B cell (primary cell): ENCODE data around the gene ANP32D. TPM values are rescaled to one million over a fixed set of nuclear protein-coding genes. Genes with fewer than 3 reads are reported as not detected.
"Not testable (repeated sequence)": the region's sequence is repeated elsewhere in the genome, so short reads cannot be mapped to it uniquely, and the experiment has no call there.

ENCODE experiments used
- ATAC-seq: fragments of 200-7000 bp; cut with Tn5 transposase; one replicate; pipeline ENCODE4 v1.10.0; 2021; ENCODE audit warnings: low read depth, mild to moderate bottlenecking, moderate number of reproducible peaks, moderate library complexity
- CTCF ChIA-PET: fragments of 350-600 bp; sonication (Branson Sonifier 250); formaldehyde crosslinking; loops from one replicate; lab custom pipeline; 2021; ENCODE audit warnings: antibody characterized with exemption, inconsistent platforms; lab: Charles Lee
- POLR2A ChIA-PET: fragments of 350-600 bp; sonication (Branson Sonifier 250); formaldehyde crosslinking; loops from one replicate; lab custom pipeline; 2021; ENCODE audit warnings: antibody characterized with exemption; lab: Charles Lee
- DNase-seq: peaks from one replicate; pipeline ENCODE4 v3.0.0; 2013
- H2AFZ ChIP-seq: 2 replicates; pipeline ENCODE4 v1.6.1; 2012; ENCODE audit warnings: mild to moderate bottlenecking, low read depth, low read length; ENCODE audit not compliant: insufficient read depth, poor library complexity, severe bottlenecking
- H3K27ac ChIP-seq, 2 donors: 1 replicate in 1 of 2; 2 replicates in 1 of 2; pipeline ENCODE4 v1.5.1; 2012 to 2013; ENCODE audit warnings: low read length in 2 of 2, mild to moderate bottlenecking in 2 of 2, moderate library complexity in 1 of 2
- H3K27me3 ChIP-seq, 4 experiments: fragments of 200-600 bp in 1 of 4; sonication (generic) in 1 of 4; replicated peaks in 1 of 4; 1 replicate in 2 of 4; 2 replicates in 2 of 4; pipeline versions ENCODE4 v1.6.1 to v1.7.0; 2013 to 2016; ENCODE audit warnings: low read length in 3 of 4, mild to moderate bottlenecking in 2 of 4, mixed read lengths in 1 of 4, moderate library complexity in 1 of 4; ENCODE audit not compliant: insufficient read depth in 4 of 4, control insufficient read depth in 3 of 4; ENCODE audit errors: control extremely low read depth in 1 of 4
- H3K36me3 ChIP-seq, 2 experiments: replicated peaks in 1 of 2; 1 replicate in 1 of 2; 2 replicates in 1 of 2; pipeline versions ENCODE4 v1.6.1 to v1.7.1; 2013; ENCODE audit warnings: low read length in 1 of 2; ENCODE audit not compliant: insufficient read depth in 2 of 2, control insufficient read depth in 1 of 2; ENCODE audit errors: control extremely low read depth in 1 of 2, extremely low read depth in 1 of 2
- H3K4me1 ChIP-seq, 2 donors: fragments of 200-600 bp in 1 of 2; sonication (generic) in 1 of 2; 1 replicate in 1 of 2; 2 replicates in 1 of 2; pipeline versions ENCODE4 v1.5.1 to v1.6.1; 2013 to 2017; ENCODE audit warnings: low read length in 2 of 2; ENCODE audit not compliant: control insufficient read depth in 2 of 2, insufficient read depth in 2 of 2
- H3K4me2 ChIP-seq: replicated peaks from 2 replicates; pipeline ENCODE3; 2012; ENCODE audit warnings: mild to moderate bottlenecking, low read depth, low read length; ENCODE audit not compliant: poor library complexity, severe bottlenecking
- H3K4me3 ChIP-seq, 5 experiments: fragments of 200-600 bp in 1 of 5; sonication (generic) in 1 of 5; 1 replicate in 3 of 5; 2 replicates in 2 of 5; pipeline versions ENCODE4 v1.5.1 to v1.7.0; 2011 to 2016; ENCODE audit warnings: low read length in 4 of 5, mild to moderate bottlenecking in 4 of 5, low read depth in 2 of 5, control low read depth in 1 of 5, moderate library complexity in 1 of 5; ENCODE audit not compliant: insufficient read depth in 1 of 5; ENCODE audit errors: control extremely low read depth in 1 of 5, extremely low read depth in 1 of 5
- H3K79me2 ChIP-seq: fragments of 200-600 bp; sonication (generic); one replicate; pipeline ENCODE4 v1.6.0; 2016; ENCODE audit warnings: low read length; ENCODE audit not compliant: control insufficient read depth, insufficient read depth
- H3K9ac ChIP-seq: fragments of 200-600 bp; sonication (generic); 2 replicates; pipeline ENCODE4 v1.6.1; 2017; ENCODE audit warnings: mild to moderate bottlenecking, low read length, moderate library complexity
- H3K9me3 ChIP-seq, 3 donors: one replicate each; pipeline versions ENCODE4 v1.6.1 to v1.7.1; 2013; ENCODE audit warnings: low read length in 2 of 3; ENCODE audit not compliant: control insufficient read depth in 2 of 3, insufficient read depth in 1 of 3; ENCODE audit errors: control extremely low read depth in 1 of 3
- H4K20me1 ChIP-seq: 2 replicates; pipeline ENCODE4 v1.6.0; 2012; ENCODE audit warnings: mild to moderate bottlenecking, low read length; ENCODE audit not compliant: insufficient read depth, control insufficient read depth, poor library complexity, severe bottlenecking
- H3K27ac Mint-ChIP-seq: one replicate; pipeline ENCODE4 v1.8.0; 2021; ENCODE audit warnings: mixed read lengths
- H3K27me3 Mint-ChIP-seq: one replicate; pipeline ENCODE4 v1.8.0; 2021; ENCODE audit warnings: mixed read lengths
- H3K4me1 Mint-ChIP-seq: one replicate; pipeline ENCODE4 v1.8.0; 2021; ENCODE audit warnings: mixed read lengths
- H3K4me3 Mint-ChIP-seq: one replicate; pipeline ENCODE4 v1.8.0; 2021; ENCODE audit warnings: mixed read lengths
- H3K9me3 Mint-ChIP-seq: one replicate; pipeline ENCODE4 v1.8.0; 2022; ENCODE audit warnings: mixed read lengths; ENCODE audit not compliant: insufficient read depth
- EZH2 ChIP-seq: IDR thresholded peaks from 2 replicates; pipeline ENCODE4 v1.6.1; 2012; ENCODE audit warnings: borderline replicate concordance, low read depth, mild to moderate bottlenecking, moderate library complexity, low read length; ENCODE audit not compliant: insufficient read depth, poor library complexity, severe bottlenecking
- WGBS: methylation state at CpG from one replicate; pipeline ENCODE4 v1.1.5; 2013; ENCODE audit warnings: missing lambda C conversion rate; ENCODE audit not compliant: insufficient coverage; 5-methylcytosine and 5-hydroxymethylcytosine counted together
- intact Hi-C: fragments of 100-400 bp; cut with micrococcal nuclease; formaldehyde crosslinking; loops from one replicate; pipeline ENCODE4 v1.10.0; 2022
- polyA plus RNA-seq: library from polyadenylated mRNA; depleted of rRNA; stranded (reverse); fragments of >200 nt; gene quantifications from 2 replicates; pipeline ENCODE4 v1.2.3, GENCODE V29; 2012
- total RNA-seq, 2 donors: library from RNA; stranded (reverse); fragments of 120-200 nt in 1 of 2; gene quantifications; 1 replicate in 1 of 2; 2 replicates in 1 of 2; pipeline versions ENCODE4 v1.2.3 to v1.2.4, GENCODE V29; 2013 to 2022
- TF ChIP-seq, protein P1 (sequence below): fragments of 200-600 bp; IDR thresholded peaks from one replicate; pipeline ENCODE4 v1.8.0; 2022; ENCODE audit warnings: antibody characterized with exemption, mild to moderate bottlenecking

The ANP32D gene
- total and polyA plus RNA-seq, 2 donors (not counting 1 experiment from before 2014, with no cell fraction given): not detected

DNA sequence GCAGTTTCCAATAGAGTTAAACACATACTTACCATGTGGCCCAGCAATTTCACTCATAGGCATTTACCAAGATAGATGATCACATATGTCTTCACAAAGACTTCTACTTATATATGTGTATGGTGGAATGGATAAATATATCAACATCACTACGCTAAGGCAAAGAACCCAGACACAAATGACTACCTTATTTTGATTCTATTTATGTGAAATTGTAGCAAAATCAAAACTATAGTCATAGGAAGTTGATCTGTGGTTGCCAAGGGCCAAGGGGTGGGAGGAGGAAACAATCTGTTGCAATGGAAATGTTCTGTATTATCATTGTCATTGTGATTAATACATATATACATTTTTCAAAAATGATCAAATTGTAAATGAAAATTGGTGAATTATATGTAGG lies 47.7 kb upstream of the ANP32D start:
- POLR2A ChIA-PET: no interaction called here
- CTCF ChIA-PET: no interaction called here
- no peak for TF ChIP-seq EZH2
- TF ChIP-seq, protein P1, sequence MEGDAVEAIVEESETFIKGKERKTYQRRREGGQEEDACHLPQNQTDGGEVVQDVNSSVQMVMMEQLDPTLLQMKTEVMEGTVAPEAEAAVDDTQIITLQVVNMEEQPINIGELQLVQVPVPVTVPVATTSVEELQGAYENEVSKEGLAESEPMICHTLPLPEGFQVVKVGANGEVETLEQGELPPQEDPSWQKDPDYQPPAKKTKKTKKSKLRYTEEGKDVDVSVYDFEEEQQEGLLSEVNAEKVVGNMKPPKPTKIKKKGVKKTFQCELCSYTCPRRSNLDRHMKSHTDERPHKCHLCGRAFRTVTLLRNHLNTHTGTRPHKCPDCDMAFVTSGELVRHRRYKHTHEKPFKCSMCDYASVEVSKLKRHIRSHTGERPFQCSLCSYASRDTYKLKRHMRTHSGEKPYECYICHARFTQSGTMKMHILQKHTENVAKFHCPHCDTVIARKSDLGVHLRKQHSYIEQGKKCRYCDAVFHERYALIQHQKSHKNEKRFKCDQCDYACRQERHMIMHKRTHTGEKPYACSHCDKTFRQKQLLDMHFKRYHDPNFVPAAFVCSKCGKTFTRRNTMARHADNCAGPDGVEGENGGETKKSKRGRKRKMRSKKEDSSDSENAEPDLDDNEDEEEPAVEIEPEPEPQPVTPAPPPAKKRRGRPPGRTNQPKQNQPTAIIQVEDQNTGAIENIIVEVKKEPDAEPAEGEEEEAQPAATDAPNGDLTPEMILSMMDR: no peak
- H4K20me1 ChIP-seq: no peaks in the 10 kb centered on the region
- H3K27ac ChIP-seq: no peak overlapping the region
- H3K4me1 Mint-ChIP-seq: no peaks in the 10 kb centered on the region
- no peak overlapping the region for H3K27ac Mint-ChIP-seq
- H3K4me3 Mint-ChIP-seq: no peak overlapping the region
- H3K79me2 ChIP-seq: no peaks in the 10 kb centered on the region
- H3K27me3 Mint-ChIP-seq: peaks cover 28% of the 10 kb centered on the region
- no peak overlapping the region for H2AFZ ChIP-seq
- peaks cover 2% of the 10 kb centered on the region for H3K9me3 Mint-ChIP-seq
- H3K4me3 ChIP-seq: no peak overlapping the region
- no peaks in the 10 kb centered on the region for H3K36me3 ChIP-seq
- no peak overlapping the region for H3K9ac ChIP-seq
- DNase-seq: no peak
- ATAC-seq: no peak
- no peaks in the 10 kb centered on the region for H3K4me1 ChIP-seq
- H3K9me3 ChIP-seq: no peaks in the 10 kb centered on the region
- intact Hi-C loops: no loop called here
- WGBS: no CpG with 5 or more reads among the region's 1 CpG
- H3K27me3 ChIP-seq: peaks cover 0 to 9% (median 2%) of the 10 kb centered on the region in 4 experiments
- H3K4me2 ChIP-seq: no peak overlapping the region

DNA sequence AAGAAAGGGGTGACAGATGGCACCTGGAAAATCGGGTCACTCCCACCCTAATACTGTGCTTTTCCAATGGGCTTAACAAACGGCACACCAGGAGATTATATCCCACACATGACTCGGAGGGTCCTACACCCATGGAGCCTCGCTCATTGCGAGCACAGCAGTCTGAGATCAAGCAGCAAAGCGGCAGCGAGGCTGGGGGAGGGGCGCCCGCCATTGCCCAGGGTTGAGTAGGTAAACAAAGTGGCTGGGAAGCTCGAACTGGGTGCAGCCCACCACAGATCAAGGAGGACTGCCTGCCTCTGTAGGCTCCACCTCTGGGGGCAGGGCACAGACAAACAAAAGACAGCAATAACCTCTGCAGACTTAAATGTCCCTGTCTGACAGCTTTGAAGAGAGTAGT lies 38.3 kb upstream of the ANP32D start:
- 93% methylated on average over 8 of the region's 10 CpGs for WGBS
- DNase-seq, H3K4me3 Mint-ChIP-seq, H2AFZ ChIP-seq, H3K4me1 Mint-ChIP-seq, H3K4me2 ChIP-seq, H3K9me3 ChIP-seq, H3K36me3 ChIP-seq, ATAC-seq, H3K4me1 ChIP-seq, H3K9ac ChIP-seq, CTCF ChIA-PET, POLR2A ChIA-PET, H3K4me3 ChIP-seq, intact Hi-C loops, H3K27me3 ChIP-seq, H3K27ac ChIP-seq, H3K27ac Mint-ChIP-seq, H3K79me2 ChIP-seq, H4K20me1 ChIP-seq, H3K9me3 Mint-ChIP-seq: not testable (repeated sequence)
- H3K27me3 Mint-ChIP-seq: peaks cover 32% of the 10 kb centered on the region
